Testis (tissue), 2 donors: Measurements from ENCODE around the gene KLF7.

ENCODE experiments used
- POLR2A ChIP-seq: fragments of 450-650 bp; IDR thresholded peaks from one replicate; pipeline ENCODE4 v1.6.1; 2017; ENCODE audit warnings: antibody characterized with exemption, mild to moderate bottlenecking, moderate library complexity
- TF ChIP-seq, protein P1 (sequence below), 3 experiments: fragments of 450-650 bp in 2 of 3; fragments of 200-600 bp in 1 of 3; sonication (generic) in 1 of 3; IDR thresholded peaks; one replicate each; pipeline ENCODE4 v1.5.1; 2016 to 2019; ENCODE audit warnings: antibody characterized with exemption in 3 of 3, mild to moderate bottlenecking in 2 of 3, moderate library complexity in 1 of 3

DNA sequence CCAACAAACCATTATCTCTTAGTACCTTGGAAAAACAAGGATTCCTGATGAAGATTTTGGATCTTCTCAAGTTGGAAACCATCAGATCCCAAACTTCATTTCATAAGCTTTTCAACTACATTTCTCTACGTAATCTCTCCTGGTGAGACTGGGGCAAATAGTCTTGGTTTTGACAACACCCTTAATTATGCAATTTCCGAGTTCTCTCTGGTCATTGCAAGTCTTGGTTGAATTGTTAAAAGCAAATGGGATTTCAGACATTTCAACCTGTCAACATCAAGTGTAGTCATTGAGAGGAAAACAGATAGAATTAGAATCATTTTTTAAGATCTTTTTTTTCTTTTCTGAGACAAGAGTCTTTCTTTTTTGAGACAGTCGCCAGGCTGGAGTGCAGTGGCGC is 26.2 kb downstream of the KLF7 start:
- TF ChIP-seq, protein P1, sequence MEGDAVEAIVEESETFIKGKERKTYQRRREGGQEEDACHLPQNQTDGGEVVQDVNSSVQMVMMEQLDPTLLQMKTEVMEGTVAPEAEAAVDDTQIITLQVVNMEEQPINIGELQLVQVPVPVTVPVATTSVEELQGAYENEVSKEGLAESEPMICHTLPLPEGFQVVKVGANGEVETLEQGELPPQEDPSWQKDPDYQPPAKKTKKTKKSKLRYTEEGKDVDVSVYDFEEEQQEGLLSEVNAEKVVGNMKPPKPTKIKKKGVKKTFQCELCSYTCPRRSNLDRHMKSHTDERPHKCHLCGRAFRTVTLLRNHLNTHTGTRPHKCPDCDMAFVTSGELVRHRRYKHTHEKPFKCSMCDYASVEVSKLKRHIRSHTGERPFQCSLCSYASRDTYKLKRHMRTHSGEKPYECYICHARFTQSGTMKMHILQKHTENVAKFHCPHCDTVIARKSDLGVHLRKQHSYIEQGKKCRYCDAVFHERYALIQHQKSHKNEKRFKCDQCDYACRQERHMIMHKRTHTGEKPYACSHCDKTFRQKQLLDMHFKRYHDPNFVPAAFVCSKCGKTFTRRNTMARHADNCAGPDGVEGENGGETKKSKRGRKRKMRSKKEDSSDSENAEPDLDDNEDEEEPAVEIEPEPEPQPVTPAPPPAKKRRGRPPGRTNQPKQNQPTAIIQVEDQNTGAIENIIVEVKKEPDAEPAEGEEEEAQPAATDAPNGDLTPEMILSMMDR (IDR thresholded peaks at IDR 0.05): no peak
- TF ChIP-seq POLR2A: no peak
